GM12873 (cell line): ENCODE measurements around the gene NSD1.

Source experiments
- TF ChIP-seq, protein P1 (sequence below): IDR thresholded peaks from 2 replicates; pipeline ENCODE4 v1.5.1; 2012; ENCODE audit warnings: low read depth, mild to moderate bottlenecking, moderate library complexity, low read length, control low read depth; ENCODE audit not compliant: insufficient read depth; ENCODE audit errors: missing control alignments

Gene NSD1

DNA sequence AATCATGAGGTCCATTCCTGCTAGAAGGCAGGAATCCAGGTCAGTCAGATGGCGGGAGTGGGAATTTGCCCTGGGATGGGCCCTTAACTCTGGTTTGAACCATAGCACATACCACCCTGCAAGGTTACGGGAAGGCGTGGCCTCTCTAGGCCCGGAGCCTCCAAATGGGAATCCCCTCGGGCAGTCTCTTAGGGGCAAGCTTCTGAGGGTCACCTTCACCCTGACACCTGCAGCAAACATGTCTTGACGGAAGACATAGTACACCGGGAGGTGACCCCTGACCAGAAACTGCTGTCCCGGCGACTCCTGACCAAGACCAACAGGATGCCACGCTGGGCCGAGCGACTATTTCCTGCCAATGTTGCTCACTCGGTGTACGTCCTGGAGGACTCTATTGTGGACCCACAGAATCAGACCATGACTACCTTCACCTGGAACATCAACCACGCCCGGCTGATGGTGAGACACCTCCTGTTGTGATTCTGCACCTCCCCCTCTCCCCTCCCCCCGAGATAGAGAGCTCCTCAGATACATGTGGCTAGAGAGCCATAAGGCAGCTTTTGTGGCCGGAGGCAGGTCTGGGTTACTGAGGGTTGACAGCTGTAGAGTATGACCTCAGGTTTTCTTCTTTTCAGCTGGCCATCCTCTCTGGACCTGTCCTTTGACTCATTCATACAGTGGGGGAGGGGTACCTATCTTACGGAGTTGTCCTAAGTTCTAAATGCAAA, 171.0 kb downstream of the NSD1 start:
- TF ChIP-seq, protein P1, sequence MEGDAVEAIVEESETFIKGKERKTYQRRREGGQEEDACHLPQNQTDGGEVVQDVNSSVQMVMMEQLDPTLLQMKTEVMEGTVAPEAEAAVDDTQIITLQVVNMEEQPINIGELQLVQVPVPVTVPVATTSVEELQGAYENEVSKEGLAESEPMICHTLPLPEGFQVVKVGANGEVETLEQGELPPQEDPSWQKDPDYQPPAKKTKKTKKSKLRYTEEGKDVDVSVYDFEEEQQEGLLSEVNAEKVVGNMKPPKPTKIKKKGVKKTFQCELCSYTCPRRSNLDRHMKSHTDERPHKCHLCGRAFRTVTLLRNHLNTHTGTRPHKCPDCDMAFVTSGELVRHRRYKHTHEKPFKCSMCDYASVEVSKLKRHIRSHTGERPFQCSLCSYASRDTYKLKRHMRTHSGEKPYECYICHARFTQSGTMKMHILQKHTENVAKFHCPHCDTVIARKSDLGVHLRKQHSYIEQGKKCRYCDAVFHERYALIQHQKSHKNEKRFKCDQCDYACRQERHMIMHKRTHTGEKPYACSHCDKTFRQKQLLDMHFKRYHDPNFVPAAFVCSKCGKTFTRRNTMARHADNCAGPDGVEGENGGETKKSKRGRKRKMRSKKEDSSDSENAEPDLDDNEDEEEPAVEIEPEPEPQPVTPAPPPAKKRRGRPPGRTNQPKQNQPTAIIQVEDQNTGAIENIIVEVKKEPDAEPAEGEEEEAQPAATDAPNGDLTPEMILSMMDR: no peak

DNA sequence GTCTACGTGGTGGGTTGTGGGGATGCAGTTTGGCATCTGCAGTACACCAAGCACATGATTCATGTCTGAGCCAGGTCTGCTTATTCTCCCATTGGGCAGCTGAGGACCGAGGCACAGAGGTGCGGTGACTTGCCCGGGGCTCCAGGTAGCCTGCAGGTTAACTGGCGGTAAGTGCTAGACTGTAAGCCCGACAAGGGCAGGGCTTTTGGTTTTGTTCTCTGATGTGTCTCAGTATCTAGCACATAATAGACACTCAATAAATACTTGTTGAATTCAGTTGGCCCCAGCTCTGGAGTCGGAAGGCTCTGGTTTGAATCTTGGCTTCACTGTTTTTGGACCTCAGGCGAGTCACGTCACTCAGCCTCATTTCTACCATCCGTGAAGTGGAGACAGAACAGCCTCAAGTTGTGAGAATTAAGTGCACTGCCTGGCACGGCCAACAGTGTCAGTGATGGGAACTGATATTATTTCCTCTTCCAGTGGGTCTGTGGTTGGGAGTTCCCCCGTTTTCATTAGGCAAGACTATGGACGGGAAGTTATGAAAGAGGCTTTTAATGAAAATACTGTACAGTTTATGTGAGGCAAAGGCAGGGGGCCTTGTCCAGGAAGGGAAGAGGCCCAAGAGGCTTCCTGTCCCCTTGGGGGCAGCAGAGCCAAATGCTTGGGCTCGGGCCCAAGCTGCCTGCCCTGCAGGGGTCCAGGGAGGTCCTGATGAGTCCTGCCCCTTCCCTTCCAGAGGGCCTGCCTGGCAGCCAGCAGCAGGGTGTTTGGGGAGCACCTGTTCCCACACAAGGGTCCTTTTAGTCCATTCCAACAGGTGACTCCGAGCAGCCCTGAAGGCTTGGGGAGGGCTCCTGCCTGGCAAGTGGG, 173.3 kb downstream of the NSD1 start:
- TF ChIP-seq, protein P1: no peak

DNA sequence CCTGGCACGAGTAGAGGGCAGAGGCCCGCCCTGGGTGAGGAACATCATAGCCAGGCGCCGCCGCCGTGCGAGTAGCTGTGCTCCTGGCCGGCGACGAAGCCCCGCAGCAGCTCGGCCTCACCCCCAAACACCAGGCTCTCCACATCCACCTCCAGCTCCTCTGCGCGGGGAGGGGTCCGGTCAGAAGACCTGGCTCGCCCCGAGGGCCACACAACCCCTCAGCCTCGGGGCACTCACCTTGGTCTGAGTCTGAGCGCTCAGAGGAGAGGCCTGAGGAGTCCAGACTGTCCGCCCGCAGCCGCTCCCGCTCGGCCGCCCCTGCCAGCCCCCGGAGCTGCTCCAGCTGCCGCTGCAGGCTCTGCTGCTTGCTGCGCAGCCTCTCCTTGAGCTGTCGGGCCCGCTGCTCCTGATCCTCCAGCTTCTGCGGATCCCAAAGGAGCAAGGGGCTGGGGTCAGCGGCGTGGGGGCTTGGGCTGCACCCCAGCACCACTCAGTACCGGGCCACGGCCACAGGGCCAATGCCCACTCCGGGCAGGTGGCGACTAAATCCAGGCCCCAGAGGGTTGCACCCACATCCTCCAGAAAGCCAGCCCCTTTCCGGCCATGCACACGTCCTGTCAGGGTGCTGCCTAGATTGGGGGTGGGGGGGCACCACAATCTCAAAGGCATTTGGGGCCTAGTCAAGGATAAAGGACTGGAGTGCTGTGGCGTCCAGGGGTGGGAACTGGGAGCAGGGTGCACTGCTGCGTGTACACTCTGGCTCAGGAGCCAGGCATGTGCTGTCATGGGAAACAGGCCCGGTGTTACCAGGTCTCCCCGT, 174.2 kb downstream of the NSD1 start:
- TF ChIP-seq, protein P1: no peak

DNA sequence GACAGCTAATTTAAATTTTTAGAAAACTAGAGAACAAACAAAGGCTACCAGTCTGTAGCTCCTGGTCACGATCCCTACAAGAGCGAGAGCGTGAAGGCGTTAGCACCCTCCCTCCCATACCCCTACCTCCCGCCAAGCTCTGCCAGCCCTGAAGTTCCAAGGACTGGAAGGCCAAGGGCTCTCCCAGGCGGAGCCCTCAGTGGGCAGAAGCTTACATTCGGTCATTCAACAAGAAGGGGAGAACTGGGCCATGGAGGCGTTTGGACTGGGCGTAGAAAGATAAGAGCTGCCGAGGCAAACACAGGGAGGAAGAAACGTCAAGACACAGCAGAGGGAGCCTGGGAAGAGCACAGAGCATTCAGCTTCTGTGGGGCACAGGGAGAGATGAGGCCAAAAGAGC, 175.2 kb downstream of the NSD1 start:
- TF ChIP-seq, protein P1: no peak

DNA sequence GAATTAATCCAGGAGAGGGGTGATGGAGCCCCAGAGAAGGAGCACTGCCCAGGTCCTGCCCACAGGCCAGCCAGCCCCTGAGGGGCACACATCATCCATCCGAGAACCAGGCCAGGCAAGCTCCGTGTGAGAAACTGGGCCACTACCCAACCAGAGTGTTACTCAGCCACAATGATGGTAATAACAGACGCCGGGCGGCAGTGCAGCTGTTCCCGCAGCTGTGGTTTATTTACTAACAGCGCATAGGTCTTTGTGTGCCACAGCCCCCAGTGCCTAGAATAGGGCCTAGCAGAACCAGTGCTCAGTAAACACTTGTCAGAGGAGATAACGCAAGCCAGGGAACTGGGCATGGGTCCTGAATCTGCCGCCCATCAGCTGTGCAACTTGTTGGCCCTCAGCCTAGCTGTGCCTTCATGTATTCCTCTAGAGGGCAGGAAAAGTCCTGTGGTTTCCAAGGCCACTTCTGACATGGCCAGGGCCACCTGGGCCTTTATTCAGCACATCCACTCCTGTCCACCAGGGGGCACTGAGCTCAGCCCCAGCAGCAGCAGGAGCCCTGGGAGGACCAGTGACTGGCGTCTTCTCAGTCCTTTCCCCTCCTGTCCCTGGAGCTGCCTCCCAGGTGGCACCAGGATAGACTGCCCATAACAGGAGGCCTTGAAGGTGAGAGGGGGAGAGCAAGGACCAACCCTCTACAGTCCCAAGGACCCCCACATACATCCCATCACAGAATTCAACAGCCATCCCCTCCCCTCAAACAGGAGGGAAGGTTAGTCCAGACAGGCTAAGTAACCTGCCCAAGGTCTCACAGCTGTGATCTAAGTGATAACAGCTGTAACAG, 176.0 kb downstream of the NSD1 start:
- TF ChIP-seq, protein P1: peak; percentile 97

DNA sequence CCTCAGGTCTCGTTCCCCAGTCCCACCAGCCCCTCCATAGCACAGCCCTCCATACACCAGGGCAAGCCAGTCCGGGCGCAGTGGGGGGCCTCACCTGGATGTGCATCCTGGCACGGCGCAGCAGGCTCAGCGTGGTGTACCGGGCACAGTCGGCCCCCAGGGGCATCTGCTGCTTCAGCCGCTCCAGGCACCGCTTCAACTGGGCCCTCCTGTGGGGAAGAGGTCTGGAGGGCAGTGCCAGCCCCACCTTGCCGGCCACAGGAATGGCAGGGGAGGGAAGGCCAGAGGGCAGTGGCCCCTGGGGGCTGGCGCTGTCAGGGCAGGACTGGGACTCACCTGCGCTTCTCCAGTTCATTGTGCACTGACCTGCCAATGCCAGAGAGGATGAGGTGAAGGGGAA, 176.8 kb downstream of the NSD1 start:
- TF ChIP-seq, protein P1: no peak
